K562 (cell line): Measurements from ENCODE around the gene L3MBTL1. TPM values are rescaled to one million over a fixed set of nuclear protein-coding genes. Genes with fewer than 3 reads are reported as not detected.

Experiments used
- ATAC-seq: fragments of 200-7000 bp; cut with Tn5 transposase; 3 replicates; pipeline ENCODE4 v1.9.1; 2020; ENCODE audit warnings: moderate library complexity
- BruUV-seq: library from RNA; stranded (reverse); fragments of 400-500 nt; replicated peaks from 2 replicates; lab custom pipeline; 2021; lab: Mats Ljungman, UMichigan
- CTCF ChIA-PET: fragments of 300-600 bp; formaldehyde crosslinking; extraction: SDS; loops from one replicate; lab custom pipeline; 2021; ENCODE audit warnings: low intra/inter-chr PET ratio; lab: Yijun Ruan, JAX
- POLR2A ChIA-PET: fragments of 300-600, 350-650 bp; sonication (Branson Sonifier 250); formaldehyde crosslinking; extraction: SDS; loops from one replicate; lab custom pipeline; 2021; ENCODE audit warnings: antibody characterized with exemption, inconsistent platforms; lab: Yijun Ruan, JAX
- DNase-seq, 4 experiments: peaks; one replicate each; pipeline versions ENCODE4 v3.0.0 to v3.0.0-alpha.2; 2011 to 2018; ENCODE audit warnings: low spot score in 3 of 4, mixed read lengths in 3 of 4; ENCODE audit errors: extremely low read depth in 1 of 4
- FAIRE-seq: peaks from 2 replicates; lab custom pipeline; 2011; peaks lifted over from hg19 to GRCh38; lab: Jason Lieb, UNC
- H2AFZ ChIP-seq: 2 replicates; pipeline ENCODE4 v1.6.0; 2011; ENCODE audit warnings: low read depth, low read length, control low read depth, inconsistent platforms
- H3K27ac ChIP-seq: fragments of 200-600 bp; 3 replicates; pipeline ENCODE4 v1.8.0; 2011; ENCODE audit warnings: low read depth, mild to moderate bottlenecking, control low read depth, inconsistent platforms, low read length, moderate library complexity, mixed read lengths; ENCODE audit errors: extremely low read depth
- H3K27me3 ChIP-seq, 2 experiments: fragments of 300-600 bp in 1 of 2; 2 replicates in 1 of 2; 3 replicates in 1 of 2; pipeline versions ENCODE4 v1.6.0 to v1.8.0; 2011; ENCODE audit warnings: inconsistent platforms in 2 of 2, low read length in 2 of 2, mild to moderate bottlenecking in 1 of 2, mixed read lengths in 1 of 2, moderate library complexity in 1 of 2; ENCODE audit not compliant: control insufficient read depth in 2 of 2, insufficient read depth in 2 of 2
- H3K36me3 ChIP-seq: fragments of 300-600 bp; 3 replicates; pipeline ENCODE4 v1.8.0; 2011; ENCODE audit warnings: mild to moderate bottlenecking, low read length, inconsistent platforms; ENCODE audit not compliant: control insufficient read depth, insufficient read depth
- H3K4me1 ChIP-seq, 2 experiments: fragments of 200-600 bp in 1 of 2; replicated peaks in 1 of 2; 2 replicates in 1 of 2; 3 replicates in 1 of 2; pipeline versions ENCODE4 v1.5.1 to v1.8.0; 2011; ENCODE audit warnings: inconsistent platforms in 2 of 2, low read length in 2 of 2, mild to moderate bottlenecking in 1 of 2, mixed read lengths in 1 of 2, moderate library complexity in 1 of 2; ENCODE audit not compliant: control insufficient read depth in 2 of 2, insufficient read depth in 2 of 2
- H3K4me2 ChIP-seq: 2 replicates; pipeline ENCODE4 v1.6.1; 2011; ENCODE audit warnings: low read length, control low read depth, inconsistent platforms, mixed read lengths; ENCODE audit not compliant: insufficient read depth
- H3K4me3 ChIP-seq: fragments of 200-600 bp; sonication (generic), shearing (Covaris generic); 2 replicates; pipeline ENCODE4 v1.5.1; 2016; ENCODE audit warnings: control low read depth, inconsistent platforms
- H3K79me2 ChIP-seq: fragments of 200-600 bp; 3 replicates; pipeline ENCODE4 v1.8.0; 2011; ENCODE audit warnings: low read length, inconsistent platforms; ENCODE audit not compliant: control insufficient read depth, insufficient read depth
- H3K9ac ChIP-seq, 2 experiments: 2 replicates each; pipeline versions ENCODE4 v1.6.0 to v1.6.1; 2011; ENCODE audit warnings: low read depth in 2 of 2, low read length in 2 of 2, control low read depth in 1 of 2, inconsistent platforms in 1 of 2, mild to moderate bottlenecking in 1 of 2, mixed read lengths in 1 of 2; ENCODE audit not compliant: insufficient read depth in 1 of 2
- H3K9me1 ChIP-seq: one replicate; pipeline ENCODE4 v1.6.0; 2011; ENCODE audit warnings: inconsistent platforms, mild to moderate bottlenecking, low read length, moderate library complexity; ENCODE audit not compliant: control insufficient read depth, insufficient read depth
- H3K9me3 ChIP-seq: replicated peaks from 2 replicates; pipeline ENCODE4 v1.5.1; 2011; ENCODE audit warnings: low read depth, low read length, inconsistent platforms; ENCODE audit not compliant: control insufficient read depth, insufficient read depth
- H4K20me1 ChIP-seq: replicated peaks from 2 replicates; pipeline ENCODE4 v1.6.1; 2011; ENCODE audit warnings: low read length, inconsistent platforms, mixed read lengths; ENCODE audit not compliant: control insufficient read depth, insufficient read depth
- BMI1 ChIP-seq: fragments of 150-350 bp; IDR thresholded peaks from 2 replicates; pipeline ENCODE4 v1.6.1; 2014; ENCODE audit warnings: low read length
- ETV5 ChIP-seq: sonication (generic); formaldehyde crosslinking; IDR thresholded peaks from 2 replicates; pipeline ENCODE4 v1.4.0; 2020; ENCODE audit warnings: low read depth, mild to moderate bottlenecking, missing genetic modification reagents
- KDM4B ChIP-seq, 2 experiments: fragments of 450-650 bp in 1 of 2; sonication (generic) in 1 of 2; IDR thresholded peaks; 2 replicates each; pipeline ENCODE4 v1.6.1; 2016 to 2017; ENCODE audit warnings: borderline replicate concordance in 2 of 2, antibody characterized with exemption in 1 of 2, low read depth in 1 of 2, mild to moderate bottlenecking in 1 of 2
- NBN ChIP-seq: fragments of 450-650 bp; IDR thresholded peaks from 2 replicates; pipeline ENCODE4 v1.6.1; 2016; ENCODE audit warnings: low read depth, mild to moderate bottlenecking
- NFXL1 ChIP-seq: fragments of 450-650 bp; formaldehyde crosslinking; IDR thresholded peaks from 2 replicates; pipeline ENCODE4 v1.4.0; 2021; ENCODE audit warnings: mild to moderate bottlenecking
- POLR3G ChIP-seq: IDR thresholded peaks from 2 replicates; pipeline ENCODE4 v1.6.1; 2011; ENCODE audit not compliant: insufficient read length, insufficient replicate concordance; ENCODE audit errors: extremely low read depth
- RB1 ChIP-seq: fragments of 450-650 bp; IDR thresholded peaks from 2 replicates; pipeline ENCODE4 v1.6.1; 2017; ENCODE audit warnings: low read depth, mild to moderate bottlenecking
- RBM15 ChIP-seq: fragments of 200-400 bp; formaldehyde crosslinking; IDR thresholded peaks from 2 replicates; pipeline ENCODE4 v1.6.1; 2018; ENCODE audit warnings: mild to moderate bottlenecking, low read length, moderate library complexity; ENCODE audit not compliant: insufficient read depth
- RHOXF2B ChIP-seq: fragments of 250-450 bp; sonication (Bioruptor Pico); conservative IDR thresholded peaks from 2 replicates; pipeline ENCODE4 v1.5.1; 2021
- SNRNP70 ChIP-seq: fragments of 200-400 bp; formaldehyde crosslinking; optimal IDR thresholded peaks from 2 replicates; pipeline ENCODE3; 2017; ENCODE audit warnings: low read depth, low read length
- TAF9B ChIP-seq: fragments of 450-650 bp; IDR thresholded peaks from 2 replicates; pipeline ENCODE4 v1.6.1; 2018; ENCODE audit warnings: mild to moderate bottlenecking; ENCODE audit not compliant: partially characterized antibody
- THRAP3 ChIP-seq: fragments of 450-650 bp; IDR thresholded peaks from 2 replicates; pipeline ENCODE4 v1.6.1; 2016; ENCODE audit warnings: mild to moderate bottlenecking, inconsistent platforms, borderline replicate concordance
- UBTF ChIP-seq, 2 experiments: IDR thresholded peaks; 2 replicates each; pipeline ENCODE4 v1.6.1; 2012; ENCODE audit warnings: improper control_type of control experiment in 2 of 2, low read depth in 2 of 2, low read length in 2 of 2, borderline replicate concordance in 1 of 2
- ZNF165 ChIP-seq: fragments of 250-450 bp; sonication (Bioruptor Pico); IDR thresholded peaks from 2 replicates; pipeline ENCODE4 v1.4.0; 2020; ENCODE audit warnings: borderline replicate concordance
- ZNF639 ChIP-seq, 2 experiments: fragments of 200-800 bp in 1 of 2; sonication (Bioruptor generic) in 1 of 2; sonication (generic) in 1 of 2; formaldehyde crosslinking in 1 of 2; IDR thresholded peaks in 1 of 2; conservative IDR thresholded peaks in 1 of 2; 2 replicates each; pipeline versions ENCODE4 v1.5.0 to v1.6.1; 2016 to 2020; ENCODE audit warnings: missing compliant biosample characterization in 1 of 2, missing genetic modification characterization in 1 of 2, missing genetic modification reagents in 1 of 2
- WGBS: fragments of 100-300 bp; shearing (Covaris generic); methylation state at CpG from one replicate; pipeline ENCODE4 v1.1.6; 2016; ENCODE audit warnings: low coverage, mixed read lengths; ENCODE audit not compliant: insufficient coverage; ENCODE audit errors: missing lambda C conversion rate; 5-methylcytosine and 5-hydroxymethylcytosine counted together
- in situ Hi-C: fragments of 300-500 bp; cut with MboI; formaldehyde crosslinking; loops from 4 replicates; pipeline ENCODE4 v1.15.0; 2018; ENCODE audit warnings: inconsistent platforms, mixed read lengths
- intact Hi-C: fragments of 100-400 bp; cut with micrococcal nuclease; formaldehyde crosslinking; loops from 2 replicates; pipeline ENCODE4 v1.14.2; 2022
- polyA plus RNA-seq, 8 experiments: library from polyadenylated mRNA; depleted of rRNA in 4 of 8; stranded (reverse) in 5 of 8; unstranded in 3 of 8; fragments of >200 nt; fragmentation: Nextera tagmentation in 2 of 8; fragmentation: Illumina TruSeq in 1 of 8; extraction: Ambion mirVana in 2 of 8; extraction: Trizol in 1 of 8; gene quantifications; 2 replicates each; pipeline versions ENCODE4 v1.2.1 to v1.2.3, GENCODE V29; 2011 to 2014; ENCODE audit warnings: inconsistent platforms in 1 of 8, missing spikeins in 1 of 8
- total RNA-seq, 7 experiments: library from RNA; depleted of rRNA in 6 of 7; stranded (reverse); fragments of >200 nt in 6 of 7; fragmentation: Illumina TruSeq in 2 of 7; extraction: Trizol in 2 of 7; gene quantifications; 2 replicates each; pipeline versions ENCODE4 v1.2.1 to v1.2.3, GENCODE V29; 2011 to 2021; ENCODE audit warnings: low replicate concordance in 1 of 7

Gene L3MBTL1
- total and polyA plus RNA-seq, 9 of the 15 experiments (the other 6 are each of a cell fraction or from before 2014, with no cell fraction given), result 0.77 to 10.0 (median 4.4) TPM

GRCh38 chr20:43538878-43539700 lies 31.6 kb downstream of the L3MBTL1 start (continued):
- no peak for TF ChIP-seq RB1
- TF ChIP-seq ZNF639 (CRISPR knock-in tag; conservative IDR thresholded peaks at IDR 0.05 in 1 of 2, IDR thresholded peaks at IDR 0.05 in 1 of 2), result 0 out of 4 replicates have a peak, but pooled peaks of 1 of the 2 experiments have one; percentile 19

GRCh38 chr20:43539975-43540672 lies 32.6 kb downstream of the L3MBTL1 start:
- in situ Hi-C loops (loop anchor here (10.0 kb wide), 1 partner anchor 545 kb away; no protein-coding TSS in a partner anchor), intact Hi-C loops (loop anchor here (5.0 to 10.0 kb wide), 2 partner anchors 93 to 545 kb away; no protein-coding TSS in a partner anchor)
- H3K9me1 ChIP-seq, result peaks cover 6% of the 10 kb centered on the region
- no peaks in the 10 kb centered on the region for H3K79me2 ChIP-seq
- POLR2A ChIA-PET, result interaction anchor here (0.6 to 1.5 kb wide), 4 partner anchors 11 to 128 kb away, joined by 3 to 7 read pairs (median 3); partner anchors contain the start of gene SRSF6
- no peak overlapping the region for H3K4me3 ChIP-seq
- H3K9me3 ChIP-seq, result no peaks in the 10 kb centered on the region
- no peak overlapping the region for H3K4me2 ChIP-seq
- H4K20me1 ChIP-seq, result no peaks in the 10 kb centered on the region
- no peak for ATAC-seq
- H3K27me3 ChIP-seq, result no peaks in the 10 kb centered on the region
- FAIRE-seq, result no peak
- DNase-seq, result no peak
- H3K36me3 ChIP-seq, result peaks cover 12% of the 10 kb centered on the region; the same call in 2 of the 3 replicates
- CTCF ChIA-PET, result no interaction called here
- H2AFZ ChIP-seq, result no peak overlapping the region
- no TSS peak for BruUV-seq
- peak overlapping the region in 1 of 2 experiments; percentile 59; a peak in 2 of 4 replicates for H3K9ac ChIP-seq
- H3K27ac ChIP-seq, result no peak overlapping the region
- H3K4me1 ChIP-seq, result peaks cover 18 to 24% of the 10 kb centered on the region in 2 experiments; a peak in 4 of 5 replicates
- 83% methylated on average over 16 of the region's 17 CpGs for WGBS
- no peak for TF ChIP-seq RHOXF2B (CRISPR knock-in tag)
- TF ChIP-seq ZNF165 (CRISPR knock-in tag), result no peak
- TF ChIP-seq THRAP3, result no peak
- no peak for TF ChIP-seq BMI1
- no peak for TF ChIP-seq TAF9B
- no peak for TF ChIP-seq RBM15
- TF ChIP-seq NBN, result no peak
- TF ChIP-seq NFXL1 (CRISPR knock-in tag), result no peak
- TF ChIP-seq KDM4B (IDR thresholded peaks at IDR 0.05; ENCODE audit: borderline replicate concordance in 2 of 2, low read depth in 1 of 2), result no peak
- TF ChIP-seq UBTF (IDR thresholded peaks at IDR 0.05; ENCODE audit: borderline replicate concordance in 1 of 2, low read depth in 2 of 2, low read length in 2 of 2), result no peak
- TF ChIP-seq SNRNP70, result no peak
- no peak for TF ChIP-seq POLR3G
- no peak for TF ChIP-seq ETV5
